Mesenchymal stem cell (in vitro differentiated cells and primary cell): ENCODE results near the gene GBX2.
A peak's percentile ranks its signal among the peaks of the same experiment; 100 is the strongest.

Experiments
- DNase-seq: peaks from one replicate; pipeline ENCODE4 v3.0.0-alpha.2; 2013
- H2AFZ ChIP-seq: one replicate; pipeline ENCODE4 v1.6.1; 2013; ENCODE audit warnings: low read depth, mild to moderate bottlenecking, control low read depth, inconsistent platforms, low read length, moderate library complexity
- H2AK5ac ChIP-seq: 2 replicates; pipeline ENCODE4 v1.6.1; 2013; ENCODE audit warnings: low read length, moderate library complexity, mild to moderate bottlenecking, inconsistent platforms; ENCODE audit not compliant: severe bottlenecking
- H2BK120ac ChIP-seq: one replicate; pipeline ENCODE4 v1.6.1; 2013; ENCODE audit warnings: low read depth, mild to moderate bottlenecking, inconsistent platforms, low read length, moderate library complexity
- H2BK12ac ChIP-seq, 2 experiments: one replicate each; pipeline ENCODE4 v1.6.1; 2013; ENCODE audit warnings: inconsistent platforms in 2 of 2, low read length in 2 of 2, mild to moderate bottlenecking in 2 of 2, moderate library complexity in 2 of 2, control low read depth in 1 of 2
- H2BK15ac ChIP-seq: one replicate; pipeline ENCODE4 v1.6.1; 2013; ENCODE audit warnings: mild to moderate bottlenecking, low read depth, inconsistent platforms; ENCODE audit not compliant: poor library complexity, severe bottlenecking
- H2BK5ac ChIP-seq: 2 replicates; pipeline ENCODE4 v1.6.1; 2013; ENCODE audit warnings: low read depth, mild to moderate bottlenecking, low read length, control low read depth, inconsistent platforms; ENCODE audit not compliant: poor library complexity, severe bottlenecking
- H3K14ac ChIP-seq, 2 experiments: one replicate each; pipeline ENCODE4 v1.6.1; 2013; ENCODE audit warnings: inconsistent platforms in 2 of 2, low read length in 2 of 2, control low read depth in 1 of 2, mild to moderate bottlenecking in 1 of 2, moderate library complexity in 1 of 2
- H3K18ac ChIP-seq, 2 experiments: one replicate each; pipeline ENCODE4 v1.6.1; 2013; ENCODE audit warnings: inconsistent platforms in 2 of 2, low read length in 2 of 2, control low read depth in 1 of 2, low read depth in 1 of 2, mild to moderate bottlenecking in 1 of 2
- H3K23ac ChIP-seq, 2 experiments: one replicate each; pipeline ENCODE4 v1.6.1; 2013; ENCODE audit warnings: inconsistent platforms in 2 of 2, low read length in 2 of 2, mild to moderate bottlenecking in 2 of 2, moderate library complexity in 2 of 2, control low read depth in 1 of 2
- H3K27ac ChIP-seq: 2 replicates; pipeline ENCODE4 v1.5.1; 2013; ENCODE audit warnings: mild to moderate bottlenecking, moderate library complexity, low read length, control low read depth, inconsistent platforms; ENCODE audit not compliant: poor library complexity, severe bottlenecking
- H3K27me3 ChIP-seq, 2 experiments: 2 replicates each; pipeline versions ENCODE4 v1.6.1 to v1.7.0; 2013; ENCODE audit warnings: low read length in 2 of 2, mild to moderate bottlenecking in 2 of 2, moderate library complexity in 2 of 2, control low read depth in 1 of 2, inconsistent platforms in 1 of 2; ENCODE audit not compliant: control insufficient read depth in 1 of 2, insufficient read depth in 1 of 2
- H3K36me3 ChIP-seq, 2 experiments: 2 replicates each; pipeline versions ENCODE4 v1.6.1 to v1.7.0; 2013; ENCODE audit warnings: low read length in 2 of 2, control low read depth in 1 of 2, inconsistent platforms in 1 of 2, low read depth in 1 of 2, mild to moderate bottlenecking in 1 of 2; ENCODE audit not compliant: insufficient read depth in 2 of 2, control insufficient read depth in 1 of 2
- H3K4ac ChIP-seq, 2 experiments: one replicate each; pipeline ENCODE4 v1.6.1; 2013; ENCODE audit warnings: inconsistent platforms in 2 of 2, low read length in 2 of 2, mild to moderate bottlenecking in 2 of 2, moderate library complexity in 2 of 2, control low read depth in 1 of 2, low read depth in 1 of 2
- H3K4me1 ChIP-seq: 2 replicates; pipeline ENCODE4 v1.6.1; 2013; ENCODE audit warnings: low read depth, low read length, control low read depth; ENCODE audit not compliant: control insufficient read depth, insufficient read depth
- H3K4me2 ChIP-seq: 2 replicates; pipeline ENCODE4 v1.6.1; 2013; ENCODE audit warnings: low read length, mild to moderate bottlenecking, inconsistent platforms; ENCODE audit not compliant: poor library complexity, severe bottlenecking
- H3K4me3 ChIP-seq, 2 experiments: 2 replicates each; pipeline versions ENCODE4 v1.5.1 to v1.7.0; 2013; ENCODE audit warnings: low read length in 2 of 2, mild to moderate bottlenecking in 2 of 2, control low read depth in 1 of 2, low read depth in 1 of 2; ENCODE audit not compliant: insufficient read depth in 1 of 2
- H3K79me1 ChIP-seq: replicated peaks from 2 replicates; pipeline ENCODE4 v1.6.1; 2013; ENCODE audit warnings: mild to moderate bottlenecking, control low read depth, low read length, inconsistent platforms; ENCODE audit not compliant: poor library complexity, severe bottlenecking
- H3K9ac ChIP-seq: 2 replicates; pipeline ENCODE4 v1.7.0; 2013; ENCODE audit warnings: mild to moderate bottlenecking, low read length, moderate library complexity
- H3K9me3 ChIP-seq: 2 replicates; pipeline ENCODE4 v1.7.0; 2013; ENCODE audit warnings: mild to moderate bottlenecking, low read length; ENCODE audit not compliant: control insufficient read depth
- H4K8ac ChIP-seq: one replicate; pipeline ENCODE4 v1.6.1; 2013; ENCODE audit warnings: inconsistent platforms, mild to moderate bottlenecking, low read length, moderate library complexity
- H4K91ac ChIP-seq: one replicate; pipeline ENCODE4 v1.6.1; 2013; ENCODE audit warnings: mild to moderate bottlenecking, low read length, inconsistent platforms
- WGBS: methylation state at CpG from one replicate; pipeline ENCODE4 v1.1.7; 2013; ENCODE audit warnings: mixed read lengths; 5-methylcytosine and 5-hydroxymethylcytosine counted together

Gene GBX2

GRCh38 chr2:236184701-236185100 lies 16.5 kb upstream of the GBX2 start:
- Histone ChIP-seq H3K27me3 (peaks cover 0 to 44% of the 10 kb centered on the region in 2 experiments), H4K91ac (no peak overlapping the region), H3K4me2 (no peak overlapping the region), H3K14ac (no peak overlapping the region), H3K4ac (no peak overlapping the region), H3K23ac (no peak overlapping the region), H2BK120ac (no peak overlapping the region), H4K8ac (no peak overlapping the region), H3K4me1 (peaks cover 1% of the 10 kb centered on the region), H3K9ac (no peak overlapping the region), H2BK15ac (no peak overlapping the region), H2BK5ac (no peak overlapping the region), H2AK5ac (no peak overlapping the region), H3K79me1 (no peaks in the 10 kb centered on the region), H3K18ac (no peak overlapping the region), H2BK12ac (no peak overlapping the region), H3K4me3 (no peak overlapping the region), H3K36me3 (no peaks in the 10 kb centered on the region), H2AFZ (no peak overlapping the region), H3K27ac (no peak overlapping the region), H3K9me3 (no peaks in the 10 kb centered on the region)
- 87% methylated on average over 4 of the region's 4 CpGs for WGBS
- no peak for DNase-seq

DNA sequence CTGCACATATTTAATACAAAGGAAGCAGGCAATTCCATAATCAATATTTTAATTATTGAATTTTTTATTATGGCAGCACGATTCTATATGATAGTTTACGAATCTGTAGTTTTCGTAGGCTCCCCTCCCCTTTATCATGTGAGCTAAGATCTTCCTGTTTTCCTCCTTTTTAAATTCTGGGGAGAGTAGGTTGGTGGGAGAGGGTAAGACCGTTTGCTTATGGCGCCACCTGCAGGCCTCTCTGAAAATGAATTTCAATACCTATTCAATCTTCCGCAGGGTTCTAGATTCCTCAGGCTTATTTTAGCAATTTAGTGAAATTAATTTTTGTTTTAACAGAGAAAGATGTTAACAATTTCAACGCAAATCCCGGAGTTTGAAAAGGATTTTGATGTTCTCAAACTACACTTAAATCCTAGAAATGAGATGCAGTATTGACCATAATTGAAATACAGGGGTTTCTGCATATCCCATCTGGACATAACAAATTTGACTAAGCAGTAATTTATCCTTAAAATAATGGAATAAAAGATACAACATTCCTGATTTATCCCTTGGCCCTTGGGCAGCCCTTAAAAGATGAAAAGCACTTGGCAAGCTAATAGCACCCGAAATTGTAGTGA lies 12.8 kb upstream of the GBX2 start:
- H2BK120ac ChIP-seq: no peak overlapping the region
- no peak overlapping the region for H3K14ac ChIP-seq
- H3K27ac ChIP-seq: no peak overlapping the region
- no peak overlapping the region for H4K8ac ChIP-seq
- no peaks in the 10 kb centered on the region for H3K79me1 ChIP-seq
- no peak overlapping the region for H3K4me3 ChIP-seq
- 96% methylated on average over 1 of the region's 9 CpGs for whole genome bisulfite sequencing
- H3K23ac ChIP-seq: no peak overlapping the region
- peaks cover 0 to 56% of the 10 kb centered on the region in 2 experiments for H3K27me3 ChIP-seq
- no peak overlapping the region for H2AK5ac ChIP-seq
- H3K4me1 ChIP-seq: peaks cover 14% of the 10 kb centered on the region
- peak; percentile 70 for DNase-seq
- no peak overlapping the region for H2BK12ac ChIP-seq
- H2AFZ ChIP-seq: no peak overlapping the region
- H3K9me3 ChIP-seq: no peaks in the 10 kb centered on the region
- no peak overlapping the region for H3K4ac ChIP-seq
- H3K9ac ChIP-seq: peak overlapping the region; percentile 29
- H3K4me2 ChIP-seq: no peak overlapping the region
- H4K91ac ChIP-seq: no peak overlapping the region
- H2BK15ac ChIP-seq: no peak overlapping the region
- H2BK5ac ChIP-seq: no peak overlapping the region
- no peak overlapping the region for H3K18ac ChIP-seq
- no peaks in the 10 kb centered on the region for H3K36me3 ChIP-seq

GRCh38 chr2:236180076-236180816 lies 12.1 kb upstream of the GBX2 start:
- H2BK12ac ChIP-seq: no peak overlapping the region
- no CpG with 5 or more reads among the region's 12 CpGs for WGBS
- H2AFZ ChIP-seq: no peak overlapping the region
- H3K14ac ChIP-seq: no peak overlapping the region
- peak overlapping the region; percentile 71 for H3K27ac ChIP-seq
- H2AK5ac ChIP-seq: no peak overlapping the region
- no peaks in the 10 kb centered on the region for H3K79me1 ChIP-seq
- H3K4ac ChIP-seq: no peak overlapping the region
- peak overlapping the region in 1 of 2 experiments; percentile 47 for H3K4me3 ChIP-seq
- no peak overlapping the region for H3K23ac ChIP-seq
- peak overlapping the region; percentile 29 for H3K9ac ChIP-seq
- peak overlapping the region; percentile 59 for H3K4me2 ChIP-seq
- peaks cover 0 to 59% of the 10 kb centered on the region in 2 experiments for H3K27me3 ChIP-seq
- H2BK5ac ChIP-seq: no peak overlapping the region
- H3K36me3 ChIP-seq: no peaks in the 10 kb centered on the region
- H2BK15ac ChIP-seq: no peak overlapping the region
- no peak overlapping the region for H3K18ac ChIP-seq
- H2BK120ac ChIP-seq: no peak overlapping the region
- peaks cover 17% of the 10 kb centered on the region for H3K4me1 ChIP-seq
- H3K9me3 ChIP-seq: no peaks in the 10 kb centered on the region
- H4K8ac ChIP-seq: no peak overlapping the region
- peak; percentile 32 for DNase-seq
- no peak overlapping the region for H4K91ac ChIP-seq

DNA sequence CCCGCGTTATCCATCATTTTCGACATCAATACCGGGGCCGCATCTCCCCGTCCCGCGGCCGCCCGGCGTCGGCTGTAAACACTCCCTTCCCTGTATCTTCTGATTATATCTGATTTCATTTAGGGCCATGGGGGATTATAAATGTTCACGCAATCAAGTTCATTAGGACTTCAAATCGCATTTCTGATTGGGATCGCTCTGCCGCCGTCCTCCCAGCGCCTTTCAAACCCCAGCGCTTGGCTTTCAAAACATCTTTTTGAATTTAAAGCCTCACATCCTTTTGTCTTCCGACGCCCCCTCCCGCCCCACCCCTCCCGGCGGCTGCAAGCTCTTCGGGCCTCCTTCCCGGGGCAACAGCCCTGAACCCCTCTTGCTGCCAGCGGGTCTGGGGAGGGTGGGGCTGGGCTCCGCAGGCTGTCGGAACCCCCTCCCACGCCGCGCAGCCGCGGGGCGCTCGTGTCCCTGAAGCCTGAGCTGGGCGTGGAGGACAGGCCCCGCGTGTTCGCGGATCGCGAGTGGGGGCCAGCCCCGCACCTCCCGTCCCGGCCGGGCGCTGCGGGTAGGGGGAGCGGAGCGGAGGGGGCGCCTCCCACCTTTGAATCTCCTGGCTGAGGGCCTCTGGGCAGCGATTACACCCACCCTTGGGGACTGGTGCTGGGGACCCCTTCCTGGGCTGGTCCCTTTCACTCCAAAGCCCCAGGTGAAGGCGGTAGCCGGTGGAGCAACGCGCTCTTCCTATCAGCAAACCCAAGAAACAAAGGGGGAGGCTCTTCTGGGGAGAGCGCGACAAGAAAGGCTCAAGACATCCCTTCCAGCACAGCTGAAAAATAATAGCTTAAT lies 11.3 kb upstream of the GBX2 start:
- DNase-seq: peak; percentile 21
- no peak overlapping the region for H2AFZ ChIP-seq
- peak overlapping the region; percentile 71 for H3K27ac ChIP-seq
- peak overlapping the region; percentile 58 for H3K9ac ChIP-seq
- H2BK12ac ChIP-seq: no peak overlapping the region
- no peak overlapping the region for H2BK15ac ChIP-seq
- peak overlapping the region in 1 of 2 experiments; percentile 40 for H3K18ac ChIP-seq
- H3K14ac ChIP-seq: peak overlapping the region in 1 of 2 experiments; percentile 55
- no peak overlapping the region for H4K91ac ChIP-seq
- H3K4me1 ChIP-seq: peaks cover 20% of the 10 kb centered on the region
- peak overlapping the region; percentile 41 for H4K8ac ChIP-seq
- H3K9me3 ChIP-seq: no peaks in the 10 kb centered on the region
- H3K27me3 ChIP-seq: peaks cover 1 to 60% of the 10 kb centered on the region in 2 experiments
- H3K36me3 ChIP-seq: no peaks in the 10 kb centered on the region
- H3K4me3 ChIP-seq: peak overlapping the region; percentile 47 to 73
- 10% methylated on average over 59 of the region's 59 CpGs for WGBS
- no peak overlapping the region for H2AK5ac ChIP-seq
- H3K4me2 ChIP-seq: peak overlapping the region; percentile 59
- no peak overlapping the region for H3K23ac ChIP-seq
- H2BK5ac ChIP-seq: no peak overlapping the region
- no peaks in the 10 kb centered on the region for H3K79me1 ChIP-seq
- H3K4ac ChIP-seq: no peak overlapping the region
- no peak overlapping the region for H2BK120ac ChIP-seq
